WTC11 (cell line): ENCODE results near the gene NDUFS7. TPM values are rescaled to one million over a fixed set of nuclear protein-coding genes. Genes with fewer than 3 reads are reported as not detected.

ENCODE experiments used
- ATAC-seq: fragments of 200-7000 bp; cut with Tn5 transposase; 2 replicates; pipeline ENCODE4 v1.10.0; 2021; ENCODE audit warnings: mild to moderate bottlenecking, moderate library complexity
- CTCF ChIA-PET: fragments of 300-600 bp; sonication (Branson Sonifier 250); formaldehyde crosslinking; loops from one replicate; lab custom pipeline; 2021; ENCODE audit warnings: antibody characterized with exemption; lab: Charles Lee
- POLR2A ChIA-PET: fragments of 350-600 bp; sonication (Branson Sonifier 250); formaldehyde crosslinking; loops from one replicate; lab custom pipeline; 2021; ENCODE audit warnings: antibody characterized with exemption; lab: Charles Lee
- DNase-seq: peaks from one replicate; pipeline ENCODE4 v3.0.0; 2021; ENCODE audit warnings: low spot score
- H3K27ac Mint-ChIP-seq: 2 replicates; pipeline ENCODE4 v1.8.0; 2021; ENCODE audit warnings: mixed read lengths
- H3K27me3 Mint-ChIP-seq: 2 replicates; pipeline ENCODE4 v1.8.0; 2021; ENCODE audit warnings: low read depth, mild to moderate bottlenecking, moderate library complexity, mixed read lengths
- H3K36me3 Mint-ChIP-seq: 2 replicates; pipeline ENCODE4 v1.8.0; 2021; ENCODE audit warnings: mixed read lengths
- H3K4me1 Mint-ChIP-seq: 2 replicates; pipeline ENCODE4 v1.8.0; 2022; ENCODE audit warnings: mixed read lengths
- H3K4me3 Mint-ChIP-seq: 2 replicates; pipeline ENCODE4 v1.8.0; 2021; ENCODE audit warnings: mild to moderate bottlenecking, moderate library complexity, mixed read lengths
- H3K9me3 Mint-ChIP-seq: 2 replicates; pipeline ENCODE4 v1.8.0; 2021; ENCODE audit warnings: mixed read lengths
- CREM ChIP-seq: sonication (generic); formaldehyde crosslinking; IDR thresholded peaks from 2 replicates; pipeline ENCODE4 v1.8.1; 2022; ENCODE audit warnings: mild to moderate bottlenecking, missing genetic modification reagents, moderate library complexity
- ELF4 ChIP-seq: sonication (generic); formaldehyde crosslinking; IDR thresholded peaks from 2 replicates; pipeline ENCODE4 v1.8.1; 2022; ENCODE audit warnings: low read depth, mild to moderate bottlenecking, moderate library complexity, missing genetic modification reagents
- ESRRA ChIP-seq: sonication (generic); formaldehyde crosslinking; IDR thresholded peaks from 2 replicates; pipeline ENCODE4 v1.8.1; 2022; ENCODE audit warnings: mild to moderate bottlenecking, missing genetic modification reagents, borderline replicate concordance
- FOXJ3 ChIP-seq: sonication (generic); formaldehyde crosslinking; IDR thresholded peaks from 2 replicates; pipeline ENCODE4 v1.9.0; 2021; ENCODE audit warnings: missing genetic modification reagents, mild to moderate bottlenecking, borderline replicate concordance
- FOXP1 ChIP-seq: sonication (generic); formaldehyde crosslinking; IDR thresholded peaks from 2 replicates; pipeline ENCODE4 v1.8.0; 2022; ENCODE audit warnings: missing genetic modification reagents, mild to moderate bottlenecking, moderate library complexity, borderline replicate concordance
- GRHL2 ChIP-seq: fragments of 250-450 bp; sonication (Bioruptor Pico); IDR thresholded peaks from 2 replicates; pipeline ENCODE4 v1.8.0; 2022; ENCODE audit warnings: mild to moderate bottlenecking, moderate library complexity; ENCODE audit not compliant: insufficient replicate concordance, severe bottlenecking
- GTF2I ChIP-seq: fragments of 250-450 bp; sonication (Bioruptor Pico); conservative IDR thresholded peaks from 2 replicates; pipeline ENCODE4 v1.4.0; 2021; ENCODE audit warnings: mild to moderate bottlenecking
- HMGA2 ChIP-seq: fragments of 250-450 bp; sonication (Bioruptor Pico); IDR thresholded peaks from 2 replicates; pipeline ENCODE4 v1.4.0; 2021; ENCODE audit warnings: mild to moderate bottlenecking, moderate library complexity
- JUN ChIP-seq: sonication (generic); formaldehyde crosslinking; IDR thresholded peaks from 2 replicates; pipeline ENCODE4 v1.8.0; 2023; ENCODE audit warnings: mild to moderate bottlenecking, missing genetic modification reagents
- NFYB ChIP-seq: sonication (generic); formaldehyde crosslinking; conservative IDR thresholded peaks from 2 replicates; pipeline ENCODE4 v1.8.0; 2022; ENCODE audit warnings: low read depth, missing genetic modification reagents
- SP1 ChIP-seq: sonication (generic); formaldehyde crosslinking; conservative IDR thresholded peaks from 2 replicates; pipeline ENCODE4 v1.8.1; 2022; ENCODE audit warnings: missing genetic modification reagents
- TEAD4 ChIP-seq: sonication (generic); formaldehyde crosslinking; IDR thresholded peaks from 2 replicates; pipeline ENCODE4 v1.8.0; 2022; ENCODE audit warnings: mild to moderate bottlenecking, missing genetic modification reagents
- ZBTB21 ChIP-seq: sonication (generic); formaldehyde crosslinking; IDR thresholded peaks from 2 replicates; pipeline ENCODE4 v1.8.1; 2023; ENCODE audit warnings: mild to moderate bottlenecking, missing genetic modification reagents, borderline replicate concordance
- ZNF121 ChIP-seq: sonication (generic); formaldehyde crosslinking; IDR thresholded peaks from 2 replicates; pipeline ENCODE4 v1.8.0; 2023; ENCODE audit warnings: missing genetic modification reagents
- ZNF138 ChIP-seq: sonication (generic); formaldehyde crosslinking; conservative IDR thresholded peaks from 2 replicates; pipeline ENCODE4 v1.8.1; 2022; ENCODE audit warnings: mild to moderate bottlenecking, moderate library complexity, missing genetic modification reagents
- ZNF219 ChIP-seq: sonication (generic); formaldehyde crosslinking; IDR thresholded peaks from 2 replicates; pipeline ENCODE4 v1.8.0; 2023; ENCODE audit warnings: missing genetic modification reagents, mild to moderate bottlenecking, borderline replicate concordance
- ZNF232 ChIP-seq: sonication (generic); formaldehyde crosslinking; IDR thresholded peaks from 2 replicates; pipeline ENCODE4 v1.8.0; 2022; ENCODE audit warnings: mild to moderate bottlenecking, missing genetic modification reagents
- ZNF317 ChIP-seq: sonication (generic); formaldehyde crosslinking; IDR thresholded peaks from 2 replicates; pipeline ENCODE4 v1.8.1; 2023; ENCODE audit warnings: low read depth, mild to moderate bottlenecking, moderate library complexity, missing genetic modification reagents, borderline replicate concordance
- total RNA-seq: library from RNA; stranded (reverse); gene quantifications from 3 replicates; pipeline ENCODE4 v1.2.3, GENCODE V29; 2021
- TF ChIP-seq, protein P1 (sequence below): fragments of 250-450 bp; sonication (Bioruptor Pico); IDR thresholded peaks from 2 replicates; pipeline ENCODE4 v2.1.2; 2022; ENCODE audit warnings: mild to moderate bottlenecking, moderate library complexity
- TF ChIP-seq, protein P2 (sequence below): fragments of 250-450 bp; sonication (Bioruptor Pico); IDR thresholded peaks from 2 replicates; pipeline ENCODE4 v1.8.0; 2021; ENCODE audit warnings: mild to moderate bottlenecking
- TF ChIP-seq, protein P3 (sequence below): fragments of 250-450 bp; sonication (Bioruptor Pico); IDR thresholded peaks from 2 replicates; pipeline ENCODE4 v1.9.0; 2021; ENCODE audit warnings: moderate library complexity, mild to moderate bottlenecking, inconsistent platforms, borderline replicate concordance
- TF ChIP-seq, protein P4 (sequence below): sonication (generic); formaldehyde crosslinking; IDR thresholded peaks from 2 replicates; pipeline ENCODE4 v1.8.0; 2023; ENCODE audit warnings: missing genetic modification reagents
- TF ChIP-seq, protein P5 (sequence below): sonication (generic); formaldehyde crosslinking; IDR thresholded peaks from 2 replicates; pipeline ENCODE4 v1.8.1; 2023; ENCODE audit warnings: mild to moderate bottlenecking, moderate library complexity, missing genetic modification reagents
- TF ChIP-seq, protein P6 (sequence below): sonication (generic); formaldehyde crosslinking; IDR thresholded peaks from 2 replicates; pipeline ENCODE4 v1.8.1; 2022; ENCODE audit warnings: mild to moderate bottlenecking, missing genetic modification reagents, moderate library complexity, borderline replicate concordance
- TF ChIP-seq, protein P7 (sequence below): sonication (generic); formaldehyde crosslinking; IDR thresholded peaks from 2 replicates; pipeline ENCODE4 v1.8.0; 2022; ENCODE audit warnings: mild to moderate bottlenecking, missing genetic modification reagents

Gene NDUFS7
- total RNA-seq, 1 experiment from 2014 or later: 136 TPM

DNA sequence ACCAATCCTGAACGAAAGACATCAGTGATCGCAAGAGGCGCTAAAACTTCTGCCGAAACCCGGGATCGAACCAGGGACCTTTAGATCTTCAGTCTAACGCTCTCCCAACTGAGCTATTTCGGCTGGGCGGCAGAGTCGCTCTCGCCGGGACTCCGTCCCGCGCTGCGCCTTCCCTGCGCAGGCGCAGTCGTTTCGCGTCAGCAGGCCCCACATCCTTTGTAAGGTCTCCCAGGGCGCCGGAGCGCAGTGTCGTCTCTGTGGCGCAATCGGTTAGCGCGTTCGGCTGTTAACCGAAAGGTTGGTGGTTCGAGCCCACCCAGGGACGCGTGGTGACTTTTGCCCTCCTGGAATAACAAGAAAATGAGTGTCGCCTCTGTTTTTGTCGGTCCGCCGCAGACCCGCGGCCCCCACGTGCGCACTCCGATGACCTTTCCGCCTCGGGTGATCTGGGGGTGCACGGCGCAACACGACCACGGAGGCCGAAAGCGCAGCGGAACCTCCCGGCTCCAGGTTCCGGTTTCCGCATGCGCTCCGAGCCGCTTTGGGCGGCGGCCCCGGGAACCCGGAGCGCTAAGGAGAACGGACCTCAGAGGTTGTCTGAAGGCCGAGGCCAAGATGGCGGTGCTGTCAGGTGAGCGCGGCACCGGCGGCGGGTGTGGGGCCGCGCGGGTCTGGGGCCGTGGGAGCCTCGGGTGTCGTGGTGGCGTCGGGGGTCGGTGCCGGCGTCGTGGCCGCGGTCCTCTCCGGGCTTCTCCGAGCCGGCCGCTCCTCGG is at the start of gene NDUFS7 (continued):
- TF ChIP-seq, protein P1, sequence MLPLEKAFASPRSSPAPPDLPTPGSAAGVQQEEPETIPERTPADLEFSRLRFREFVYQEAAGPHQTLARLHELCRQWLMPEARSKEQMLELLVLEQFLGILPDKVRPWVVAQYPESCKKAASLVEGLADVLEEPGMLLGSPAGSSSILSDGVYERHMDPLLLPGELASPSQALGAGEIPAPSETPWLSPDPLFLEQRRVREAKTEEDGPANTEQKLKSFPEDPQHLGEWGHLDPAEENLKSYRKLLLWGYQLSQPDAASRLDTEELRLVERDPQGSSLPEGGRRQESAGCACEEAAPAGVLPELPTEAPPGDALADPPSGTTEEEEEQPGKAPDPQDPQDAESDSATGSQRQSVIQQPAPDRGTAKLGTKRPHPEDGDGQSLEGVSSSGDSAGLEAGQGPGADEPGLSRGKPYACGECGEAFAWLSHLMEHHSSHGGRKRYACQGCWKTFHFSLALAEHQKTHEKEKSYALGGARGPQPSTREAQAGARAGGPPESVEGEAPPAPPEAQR: no peak
- no peak; the same call in 1 of the 2 replicates for TF ChIP-seq ZBTB21 (CRISPR knock-in tag)
- TF ChIP-seq NFYB (CRISPR knock-in tag): peak; percentile 35
- TF ChIP-seq FOXP1: peak; percentile 86
- TF ChIP-seq, protein P2, sequence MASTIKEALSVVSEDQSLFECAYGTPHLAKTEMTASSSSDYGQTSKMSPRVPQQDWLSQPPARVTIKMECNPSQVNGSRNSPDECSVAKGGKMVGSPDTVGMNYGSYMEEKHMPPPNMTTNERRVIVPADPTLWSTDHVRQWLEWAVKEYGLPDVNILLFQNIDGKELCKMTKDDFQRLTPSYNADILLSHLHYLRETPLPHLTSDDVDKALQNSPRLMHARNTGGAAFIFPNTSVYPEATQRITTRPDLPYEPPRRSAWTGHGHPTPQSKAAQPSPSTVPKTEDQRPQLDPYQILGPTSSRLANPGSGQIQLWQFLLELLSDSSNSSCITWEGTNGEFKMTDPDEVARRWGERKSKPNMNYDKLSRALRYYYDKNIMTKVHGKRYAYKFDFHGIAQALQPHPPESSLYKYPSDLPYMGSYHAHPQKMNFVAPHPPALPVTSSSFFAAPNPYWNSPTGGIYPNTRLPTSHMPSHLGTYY: 0 out of 2 replicates have a peak, but pooled peaks have one; percentile 33
- TF ChIP-seq ELF4 (CRISPR knock-in tag): no peak
- TF ChIP-seq ZNF121: no peak
- TF ChIP-seq, protein P3, sequence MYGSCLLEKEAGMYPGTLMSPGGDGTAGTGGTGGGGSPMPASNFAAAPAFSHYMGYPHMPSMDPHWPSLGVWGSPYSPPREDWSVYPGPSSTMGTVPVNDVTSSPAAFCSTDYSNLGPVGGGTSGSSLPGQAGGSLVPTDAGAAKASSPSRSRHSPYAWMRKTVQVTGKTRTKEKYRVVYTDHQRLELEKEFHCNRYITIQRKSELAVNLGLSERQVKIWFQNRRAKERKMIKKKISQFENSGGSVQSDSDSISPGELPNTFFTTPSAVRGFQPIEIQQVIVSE (CRISPR knock-in tag): no peak
- no peak for TF ChIP-seq ZNF317 (CRISPR knock-in tag)
- TF ChIP-seq SP1 (CRISPR knock-in tag): peak; percentile 95
- no peak for TF ChIP-seq HMGA2 (CRISPR knock-in tag)
- peak; percentile 64; the same call in 1 of the 2 replicates for TF ChIP-seq JUN (CRISPR knock-in tag)
- no peak for TF ChIP-seq ZNF138
- peak; percentile 87 for TF ChIP-seq ZNF232 (CRISPR knock-in tag)
- TF ChIP-seq, protein P4, sequence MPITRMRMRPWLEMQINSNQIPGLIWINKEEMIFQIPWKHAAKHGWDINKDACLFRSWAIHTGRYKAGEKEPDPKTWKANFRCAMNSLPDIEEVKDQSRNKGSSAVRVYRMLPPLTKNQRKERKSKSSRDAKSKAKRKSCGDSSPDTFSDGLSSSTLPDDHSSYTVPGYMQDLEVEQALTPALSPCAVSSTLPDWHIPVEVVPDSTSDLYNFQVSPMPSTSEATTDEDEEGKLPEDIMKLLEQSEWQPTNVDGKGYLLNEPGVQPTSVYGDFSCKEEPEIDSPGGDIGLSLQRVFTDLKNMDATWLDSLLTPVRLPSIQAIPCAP (CRISPR knock-in tag): peak; percentile 56; the same call in 1 of the 2 replicates
- TF ChIP-seq, protein P5, sequence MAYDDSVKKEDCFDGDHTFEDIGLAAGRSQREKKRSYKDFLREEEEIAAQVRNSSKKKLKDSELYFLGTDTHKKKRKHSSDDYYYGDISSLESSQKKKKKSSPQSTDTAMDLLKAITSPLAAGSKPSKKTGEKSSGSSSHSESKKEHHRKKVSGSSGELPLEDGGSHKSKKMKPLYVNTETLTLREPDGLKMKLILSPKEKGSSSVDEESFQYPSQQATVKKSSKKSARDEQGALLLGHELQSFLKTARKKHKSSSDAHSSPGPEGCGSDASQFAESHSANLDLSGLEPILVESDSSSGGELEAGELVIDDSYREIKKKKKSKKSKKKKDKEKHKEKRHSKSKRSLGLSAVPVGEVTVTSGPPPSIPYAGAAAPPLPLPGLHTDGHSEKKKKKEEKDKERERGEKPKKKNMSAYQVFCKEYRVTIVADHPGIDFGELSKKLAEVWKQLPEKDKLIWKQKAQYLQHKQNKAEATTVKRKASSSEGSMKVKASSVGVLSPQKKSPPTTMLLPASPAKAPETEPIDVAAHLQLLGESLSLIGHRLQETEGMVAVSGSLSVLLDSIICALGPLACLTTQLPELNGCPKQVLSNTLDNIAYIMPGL (CRISPR knock-in tag): peak; percentile 100

DNA sequence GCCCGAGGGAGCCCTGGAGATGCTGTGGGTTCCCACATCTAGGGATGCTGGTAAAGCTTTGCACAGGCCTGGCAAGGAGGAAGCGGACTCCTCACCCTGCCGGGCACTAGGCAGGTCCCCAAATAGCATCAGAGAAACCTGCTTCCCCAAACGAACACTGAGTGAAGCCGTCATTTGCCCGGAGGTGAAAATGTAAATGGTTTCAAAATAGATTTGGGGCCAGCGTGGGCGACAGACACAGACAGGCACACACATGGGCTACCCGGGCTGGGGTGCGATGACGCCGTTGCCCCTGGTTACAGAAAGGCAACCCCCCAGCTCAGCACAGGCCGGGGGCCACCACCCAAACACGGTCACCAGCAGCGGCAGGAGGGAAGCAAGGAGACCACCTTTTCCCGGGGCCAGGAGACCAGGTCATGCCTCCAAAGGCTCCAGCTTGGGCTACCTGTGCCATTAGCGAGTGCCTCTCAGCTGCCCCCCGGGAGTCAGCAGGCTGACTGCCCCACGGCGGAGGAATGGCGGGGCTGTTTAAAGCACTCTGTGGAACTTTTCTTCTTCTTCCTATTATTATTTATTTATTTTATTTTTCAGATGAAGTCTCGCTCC is 47.5 kb upstream of the NDUFS7 start:
- CTCF ChIA-PET: interaction anchor here (2.2 kb wide), 1 partner anchor 20 kb away, joined by 5 read pairs; no protein-coding TSS in a partner anchor
- no peak overlapping the region for H3K4me3 Mint-ChIP-seq
- no peaks in the 10 kb centered on the region for H3K9me3 Mint-ChIP-seq
- DNase-seq (no peak), ATAC-seq (no peak)
- no peak overlapping the region; the same call in 1 of the 2 replicates for H3K27ac Mint-ChIP-seq
- H3K36me3 Mint-ChIP-seq: no peaks in the 10 kb centered on the region
- POLR2A ChIA-PET: interaction anchor here (0.5 to 0.6 kb wide), 2 partner anchors 50 to 358 kb away, joined by 3 to 4 read pairs; no protein-coding TSS in a partner anchor
- TF ChIP-seq GRHL2 (CRISPR knock-in tag): no peak
- no peak for TF ChIP-seq HMGA2 (CRISPR knock-in tag)
- no peak for TF ChIP-seq ESRRA
- no peak for TF ChIP-seq FOXJ3 (CRISPR knock-in tag)
- no peak for TF ChIP-seq GTF2I (CRISPR knock-in tag)
- no peak for TF ChIP-seq TEAD4 (CRISPR knock-in tag)
- no peak for TF ChIP-seq ZBTB21 (CRISPR knock-in tag)
- no peak for TF ChIP-seq ZNF232 (CRISPR knock-in tag)
- no peak for TF ChIP-seq CREM (CRISPR knock-in tag)
- TF ChIP-seq, protein P6, sequence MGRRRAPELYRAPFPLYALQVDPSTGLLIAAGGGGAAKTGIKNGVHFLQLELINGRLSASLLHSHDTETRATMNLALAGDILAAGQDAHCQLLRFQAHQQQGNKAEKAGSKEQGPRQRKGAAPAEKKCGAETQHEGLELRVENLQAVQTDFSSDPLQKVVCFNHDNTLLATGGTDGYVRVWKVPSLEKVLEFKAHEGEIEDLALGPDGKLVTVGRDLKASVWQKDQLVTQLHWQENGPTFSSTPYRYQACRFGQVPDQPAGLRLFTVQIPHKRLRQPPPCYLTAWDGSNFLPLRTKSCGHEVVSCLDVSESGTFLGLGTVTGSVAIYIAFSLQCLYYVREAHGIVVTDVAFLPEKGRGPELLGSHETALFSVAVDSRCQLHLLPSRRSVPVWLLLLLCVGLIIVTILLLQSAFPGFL: no peak
- TF ChIP-seq ZNF219 (CRISPR knock-in tag): no peak
- TF ChIP-seq, protein P7, sequence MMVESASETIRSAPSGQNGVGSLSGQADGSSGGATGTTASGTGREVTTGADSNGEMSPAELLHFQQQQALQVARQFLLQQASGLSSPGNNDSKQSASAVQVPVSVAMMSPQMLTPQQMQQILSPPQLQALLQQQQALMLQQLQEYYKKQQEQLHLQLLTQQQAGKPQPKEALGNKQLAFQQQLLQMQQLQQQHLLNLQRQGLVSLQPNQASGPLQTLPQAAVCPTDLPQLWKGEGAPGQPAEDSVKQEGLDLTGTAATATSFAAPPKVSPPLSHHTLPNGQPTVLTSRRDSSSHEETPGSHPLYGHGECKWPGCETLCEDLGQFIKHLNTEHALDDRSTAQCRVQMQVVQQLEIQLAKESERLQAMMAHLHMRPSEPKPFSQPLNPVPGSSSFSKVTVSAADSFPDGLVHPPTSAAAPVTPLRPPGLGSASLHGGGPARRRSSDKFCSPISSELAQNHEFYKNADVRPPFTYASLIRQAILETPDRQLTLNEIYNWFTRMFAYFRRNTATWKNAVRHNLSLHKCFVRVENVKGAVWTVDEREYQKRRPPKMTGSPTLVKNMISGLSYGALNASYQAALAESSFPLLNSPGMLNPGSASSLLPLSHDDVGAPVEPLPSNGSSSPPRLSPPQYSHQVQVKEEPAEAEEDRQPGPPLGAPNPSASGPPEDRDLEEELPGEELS (CRISPR knock-in tag): no peak
- no peaks in the 10 kb centered on the region for H3K4me1 Mint-ChIP-seq
- no peaks in the 10 kb centered on the region for H3K27me3 Mint-ChIP-seq
